Muscle of leg (tissue), 11 donors: ENCODE measurements around the gene MEMO1. TPM values are rescaled to one million over a fixed set of nuclear protein-coding genes. Genes with fewer than 3 reads are reported as not detected.

ENCODE experiments used
- DNase-seq: peaks from one replicate; pipeline ENCODE4 v3.0.0; 2013
- H3K27ac ChIP-seq: one replicate; pipeline ENCODE4 v1.5.1; 2013; ENCODE audit warnings: mild to moderate bottlenecking, low read length, control low read depth
- H3K27me3 ChIP-seq: one replicate; pipeline ENCODE4 v1.6.1; 2013; ENCODE audit warnings: low read length; ENCODE audit not compliant: control insufficient read depth, insufficient read depth
- H3K36me3 ChIP-seq: one replicate; pipeline ENCODE4 v1.6.1; 2013; ENCODE audit warnings: low read length; ENCODE audit not compliant: control insufficient read depth, insufficient read depth
- H3K4me1 ChIP-seq: one replicate; pipeline ENCODE4 v1.6.1; 2013; ENCODE audit warnings: low read length; ENCODE audit not compliant: control insufficient read depth, insufficient read depth
- H3K4me3 ChIP-seq: one replicate; pipeline ENCODE4 v1.5.1; 2013; ENCODE audit warnings: low read length, control low read depth
- H3K9me3 ChIP-seq: replicated peaks from 2 replicates; pipeline ENCODE4 v1.6.1; 2013; ENCODE audit warnings: low read depth, low read length; ENCODE audit not compliant: control insufficient read depth
- WGBS: methylation state at CpG from one replicate; pipeline ENCODE4 v1.1.5; 2013; ENCODE audit warnings: missing lambda C conversion rate; ENCODE audit not compliant: insufficient coverage; 5-methylcytosine and 5-hydroxymethylcytosine counted together
- polyA plus RNA-seq, 8 donors: library from polyadenylated mRNA; unstranded; fragments of 120-200 nt; gene quantifications; one replicate each; pipeline versions ENCODE4 v1.2.1 to v1.2.3, GENCODE V29; 2013; ENCODE audit warnings: inconsistent platforms in 1 of 8, low replicate concordance in 1 of 8; ENCODE audit not compliant: insufficient read length in 8 of 8, insufficient read depth in 1 of 8
- total RNA-seq: library from RNA; stranded (reverse); fragments of 120-200 nt; gene quantifications from one replicate; pipeline ENCODE4 v1.2.4, GENCODE V29; 2013

MEMO1 gene
- total and polyA plus RNA-seq, 9 donors, result 30.6 to 44.3 (median 37.2) TPM

DNA sequence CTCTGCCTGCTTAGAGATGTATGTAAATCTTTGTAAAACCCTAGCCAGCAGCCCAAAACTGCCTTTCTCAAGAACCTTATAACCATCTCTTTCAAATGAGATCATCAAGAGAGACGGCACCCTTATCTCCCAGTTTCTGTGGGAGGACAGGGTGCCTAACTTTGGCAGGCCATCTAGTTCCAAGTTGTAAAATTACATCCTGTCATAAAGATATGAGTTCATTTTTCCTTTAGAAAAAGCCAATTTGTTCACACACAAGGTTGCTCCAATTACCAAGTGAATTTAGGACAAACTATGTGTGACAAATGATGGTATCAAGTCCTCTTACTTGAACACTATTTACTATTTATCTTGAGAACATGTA, 65.3 kb downstream of the MEMO1 start:
- WGBS, result no CpG with 5 or more reads among the region's 1 CpG
- peaks cover 2% of the 10 kb centered on the region for H3K36me3 ChIP-seq
- no peak overlapping the region for H3K4me3 ChIP-seq
- DNase-seq, result no peak
- no peaks in the 10 kb centered on the region for H3K4me1 ChIP-seq
- H3K9me3 ChIP-seq, result no peaks in the 10 kb centered on the region
- H3K27me3 ChIP-seq, result no peaks in the 10 kb centered on the region
- H3K27ac ChIP-seq, result no peak overlapping the region

DNA sequence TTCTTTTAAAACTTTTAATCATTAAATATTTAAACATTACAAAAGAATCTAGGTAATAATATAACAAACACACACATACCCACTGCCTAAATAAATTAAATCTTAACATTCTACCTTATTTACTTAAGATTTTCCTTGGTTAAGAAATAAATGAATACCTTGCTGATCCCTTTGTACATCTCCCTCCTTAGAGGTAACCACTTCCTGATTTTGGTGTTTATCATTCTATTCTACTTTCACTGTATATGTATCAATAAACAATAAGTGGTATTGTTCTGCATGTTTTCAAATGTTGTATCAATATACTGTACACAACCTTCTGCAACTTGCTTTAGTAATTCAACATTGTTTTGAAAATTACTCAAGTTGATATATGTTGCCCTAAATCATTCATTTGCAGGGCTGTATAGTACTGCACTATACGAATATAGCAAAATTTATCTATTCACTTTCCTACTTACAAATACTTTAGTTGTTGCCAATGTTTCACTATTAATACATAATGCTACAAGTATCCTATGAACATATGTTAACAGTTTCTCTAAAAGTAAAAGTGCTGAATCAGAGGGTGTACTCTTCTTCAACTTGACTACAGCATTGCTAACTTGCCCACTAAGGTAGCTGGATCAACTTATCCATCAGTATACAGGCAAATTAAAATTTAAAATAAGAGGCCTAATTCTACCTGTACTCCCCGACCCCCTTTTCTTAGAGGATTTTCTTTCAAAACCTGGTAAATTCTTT, 65.8 kb downstream of the MEMO1 start:
- no peaks in the 10 kb centered on the region for H3K9me3 ChIP-seq
- H3K27me3 ChIP-seq, result no peaks in the 10 kb centered on the region
- no peaks in the 10 kb centered on the region for H3K4me1 ChIP-seq
- H3K36me3 ChIP-seq, result peaks cover 2% of the 10 kb centered on the region
- no CpG with 5 or more reads among the region's 2 CpGs for WGBS
- no peak overlapping the region for H3K4me3 ChIP-seq
- DNase-seq, result no peak
- H3K27ac ChIP-seq, result no peak overlapping the region

DNA sequence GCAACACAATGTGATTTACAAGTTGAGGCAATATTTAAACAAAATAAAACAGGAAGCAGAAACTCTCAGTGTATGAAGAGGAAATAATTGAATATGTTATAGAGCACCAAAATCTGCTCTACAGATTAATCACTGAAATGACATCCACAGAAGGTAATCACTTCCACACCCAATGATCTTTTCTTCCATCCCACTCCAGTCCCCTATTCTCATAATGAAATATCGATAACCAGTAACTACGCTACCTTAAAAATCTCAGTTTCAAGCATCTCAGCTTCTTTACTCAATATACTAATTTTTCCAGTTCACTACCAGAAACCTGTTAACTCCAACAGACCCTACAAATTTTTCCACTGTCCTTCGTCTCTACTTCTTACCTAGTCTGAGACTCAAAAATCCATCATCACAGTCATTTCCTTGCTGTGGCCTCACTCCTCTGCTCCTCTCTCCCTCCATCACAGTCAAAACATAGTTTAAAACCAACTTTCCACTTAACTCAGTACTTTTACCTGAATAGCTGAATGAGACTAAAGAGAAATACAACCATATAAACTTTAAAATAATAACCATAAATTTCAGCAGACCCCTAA, 67.1 kb downstream of the MEMO1 start:
- 94% methylated on average over 3 of the region's 3 CpGs for WGBS

DNA sequence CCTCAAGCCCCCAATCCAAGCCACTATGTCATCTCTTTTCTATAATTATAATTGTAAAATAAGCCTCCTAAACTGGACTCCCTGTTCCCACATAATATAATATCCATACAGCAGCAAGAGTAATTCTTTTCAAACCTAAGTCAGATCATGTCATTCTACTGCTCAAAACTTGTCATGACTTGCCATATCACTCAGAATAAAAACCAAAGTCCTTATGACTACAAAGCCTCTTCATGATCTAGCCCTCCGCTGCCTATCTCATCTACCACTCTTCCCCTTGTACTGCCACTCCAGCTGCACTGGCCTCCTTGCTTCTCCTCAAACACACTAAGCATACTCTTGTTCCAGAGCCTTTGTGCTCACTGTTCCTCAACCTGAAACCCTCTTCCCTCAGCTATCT, 69.9 kb downstream of the MEMO1 start:
- WGBS, result 96% methylated on average over 1 of the region's 1 CpG
- H3K4me1 ChIP-seq, result no peaks in the 10 kb centered on the region
- no peaks in the 10 kb centered on the region for H3K9me3 ChIP-seq
- no peak for DNase-seq
- H3K4me3 ChIP-seq, result no peak overlapping the region
- H3K36me3 ChIP-seq, result peaks cover 2% of the 10 kb centered on the region
- no peaks in the 10 kb centered on the region for H3K27me3 ChIP-seq
- H3K27ac ChIP-seq, result no peak overlapping the region

More for the DNA sequence above, 67.1 kb downstream of the MEMO1 start:
- no peaks in the 10 kb centered on the region for H3K9me3 ChIP-seq
- H3K4me1 ChIP-seq, result no peaks in the 10 kb centered on the region
- H3K27ac ChIP-seq, result no peak overlapping the region
- peaks cover 2% of the 10 kb centered on the region for H3K36me3 ChIP-seq
- DNase-seq, result no peak
- H3K27me3 ChIP-seq, result no peaks in the 10 kb centered on the region
- no peak overlapping the region for H3K4me3 ChIP-seq

DNA sequence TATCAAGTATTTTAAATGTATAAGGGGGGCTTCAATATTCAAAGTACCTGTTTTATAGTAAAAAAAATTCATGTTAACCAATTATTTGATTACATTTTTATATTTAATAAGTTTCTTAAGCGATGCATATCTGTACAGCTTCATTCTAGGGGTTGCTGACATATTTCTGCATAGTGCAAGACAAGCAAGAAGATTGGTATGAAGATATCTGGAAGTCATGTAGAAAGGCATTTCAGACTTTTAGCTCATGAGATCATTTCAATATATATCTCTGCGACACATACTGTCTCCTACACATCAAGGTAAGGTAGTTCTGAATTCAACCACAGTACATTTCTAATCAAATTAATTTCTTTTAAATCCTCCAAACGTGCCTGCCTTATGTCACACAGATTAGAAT, 73.1 kb downstream of the MEMO1 start:
- Histone ChIP-seq H3K4me3 (no peak overlapping the region), H3K36me3 (no peaks in the 10 kb centered on the region), H3K9me3 (no peaks in the 10 kb centered on the region), H3K27me3 (no peaks in the 10 kb centered on the region), H3K4me1 (no peaks in the 10 kb centered on the region), H3K27ac (no peak overlapping the region)
- no peak for DNase-seq
- no CpG with 5 or more reads among the region's 3 CpGs for WGBS

DNA sequence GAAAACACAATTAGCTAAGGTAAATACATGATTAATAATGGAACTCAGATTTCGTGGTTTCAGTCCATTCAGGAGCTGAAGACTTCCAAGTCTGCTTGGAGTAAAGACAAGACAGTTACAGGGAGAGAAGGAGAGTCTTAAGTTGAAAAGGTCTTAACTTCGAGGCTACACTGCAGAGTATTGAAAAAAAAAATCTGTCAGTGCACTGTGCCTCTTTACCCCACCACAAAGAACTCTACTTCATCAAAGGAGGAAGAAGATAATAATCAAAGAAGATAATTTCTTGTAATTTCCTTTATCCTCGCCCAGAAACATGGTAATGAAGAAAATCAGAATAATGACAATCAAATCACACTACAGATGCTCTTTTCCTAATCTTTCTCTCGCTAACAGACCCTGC, 75.4 kb downstream of the MEMO1 start:
- Histone ChIP-seq H3K4me3 (no peak overlapping the region), H3K27ac (no peak overlapping the region), H3K27me3 (no peaks in the 10 kb centered on the region), H3K9me3 (no peaks in the 10 kb centered on the region), H3K36me3 (no peaks in the 10 kb centered on the region), H3K4me1 (no peaks in the 10 kb centered on the region)
- no CpG with 5 or more reads among the region's 4 CpGs for WGBS
- no peak for DNase-seq

DNA sequence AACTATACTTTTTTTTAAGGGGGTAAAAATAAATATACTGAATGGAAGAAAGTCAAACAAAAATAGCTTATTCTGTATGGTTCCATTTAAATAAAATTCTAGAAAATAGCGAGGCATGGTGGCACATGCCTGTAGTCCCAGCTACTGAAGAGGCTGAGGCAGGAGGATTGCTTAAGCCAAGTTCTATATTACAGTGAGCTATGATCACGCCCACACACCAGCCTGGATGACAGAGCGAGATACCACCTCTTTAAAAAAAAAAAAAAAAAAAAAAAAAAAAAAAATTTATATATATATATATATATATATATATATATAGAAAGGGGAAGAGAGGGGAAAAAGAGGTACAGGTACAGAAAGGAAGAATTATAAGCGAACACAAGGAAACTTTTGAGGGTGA, 77.7 kb downstream of the MEMO1 start:
- no peaks in the 10 kb centered on the region for H3K9me3 ChIP-seq
- H3K4me1 ChIP-seq, result no peaks in the 10 kb centered on the region
- no peak for DNase-seq
- no CpG with 5 or more reads among the region's 4 CpGs for WGBS
- no peak overlapping the region for H3K4me3 ChIP-seq
- no peaks in the 10 kb centered on the region for H3K27me3 ChIP-seq
- H3K36me3 ChIP-seq, result peaks cover 3% of the 10 kb centered on the region
- no peak overlapping the region for H3K27ac ChIP-seq

DNA sequence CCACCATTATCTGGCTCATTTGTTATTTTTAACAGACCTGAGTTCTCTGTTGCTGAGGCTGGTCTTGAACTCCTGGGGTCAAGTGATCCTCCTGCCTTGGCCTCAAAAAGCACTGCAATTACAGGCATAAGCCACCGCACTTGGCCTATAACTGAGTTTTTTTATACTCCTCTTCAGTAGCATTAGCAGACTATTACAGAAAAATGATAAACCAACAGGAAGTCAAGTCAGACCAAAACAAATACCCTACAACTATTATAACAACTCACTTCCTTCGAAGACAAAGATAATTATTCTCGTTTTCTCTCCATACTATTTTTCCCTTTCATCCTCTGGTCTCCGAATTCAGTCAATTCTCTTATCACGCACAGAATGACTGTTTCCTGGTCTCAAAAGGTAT, 78.2 kb downstream of the MEMO1 start:
- Histone ChIP-seq H3K27me3 (no peaks in the 10 kb centered on the region), H3K4me1 (no peaks in the 10 kb centered on the region)
- 83% methylated on average over 1 of the region's 5 CpGs for WGBS

DNA sequence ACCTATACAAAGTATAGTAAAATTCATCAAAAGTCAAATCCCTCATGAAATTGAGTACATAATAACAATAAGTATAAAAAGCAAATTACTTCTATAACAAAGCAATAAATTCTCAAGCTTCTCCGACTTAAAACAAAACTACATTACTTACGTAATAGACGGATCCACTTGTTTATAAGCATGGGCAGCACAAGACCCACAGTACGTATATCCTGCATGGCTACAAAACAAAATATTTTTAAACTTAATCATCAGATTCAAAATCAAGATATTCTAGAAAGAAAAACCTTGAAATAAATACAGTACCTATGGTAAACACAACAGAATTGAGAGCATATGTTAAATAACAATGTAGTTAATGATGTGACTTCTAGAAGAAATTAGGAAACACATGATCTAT, 78.9 kb downstream of the MEMO1 start:
- Histone ChIP-seq H3K36me3 (peaks cover 3% of the 10 kb centered on the region), H3K9me3 (no peaks in the 10 kb centered on the region), H3K27ac (no peak overlapping the region), H3K4me3 (no peak overlapping the region), H3K27me3 (no peaks in the 10 kb centered on the region), H3K4me1 (no peaks in the 10 kb centered on the region)
- WGBS, result 100% methylated on average over 2 of the region's 4 CpGs
- DNase-seq, result no peak

More for the DNA sequence above, 78.2 kb downstream of the MEMO1 start:
- Histone ChIP-seq H3K9me3 (no peaks in the 10 kb centered on the region), H3K4me3 (no peak overlapping the region), H3K36me3 (peaks cover 3% of the 10 kb centered on the region), H3K27ac (no peak overlapping the region)
- DNase-seq, result no peak

DNA sequence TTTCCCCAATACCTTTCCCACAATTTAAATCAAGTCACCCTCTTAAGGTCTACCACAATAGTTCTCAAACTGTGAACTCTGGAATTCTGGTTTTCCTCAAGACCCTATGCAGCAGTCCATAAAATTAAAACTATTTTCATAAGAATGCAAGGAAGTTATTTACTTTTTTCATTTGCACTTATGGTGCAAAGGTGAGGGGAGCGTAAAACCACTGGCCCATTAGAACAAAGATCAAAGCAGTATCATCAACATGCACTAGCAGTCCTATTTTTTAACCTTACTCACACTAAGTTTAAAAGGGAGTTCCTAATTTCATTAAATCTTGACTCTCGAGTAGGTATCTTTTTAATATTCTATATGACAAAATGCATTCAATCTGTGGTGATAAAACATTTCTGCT, 85.3 kb downstream of the MEMO1 start:
- no peak for DNase-seq
- Histone ChIP-seq H3K36me3 (peaks cover 6% of the 10 kb centered on the region), H3K27ac (no peak overlapping the region), H3K27me3 (no peaks in the 10 kb centered on the region), H3K4me1 (no peaks in the 10 kb centered on the region), H3K9me3 (no peaks in the 10 kb centered on the region), H3K4me3 (no peak overlapping the region)
- WGBS, result no CpG with 5 or more reads among the region's 2 CpGs
